ENCODE measurements around the gene CD74.

GRCh38 chr5:150372639-150373038 lies 40.1 kb downstream of the CD74 start:
- TF ChIP-seq CTCF (IDR thresholded peaks at IDR 0.05) (no peak), POLR2A (IDR thresholded peaks at IDR 0.05) (no peak)

Measured in uterus (tissue), 2 donors.